ENCODE results near the gene MAP3K5. TPM values are rescaled to one million over a fixed set of nuclear protein-coding genes. Genes with fewer than 3 reads are reported as not detected.

Gene MAP3K5
- total RNA-seq, 3 donors from 2014 or later (not counting 1 experiment from before 2014, with no cell fraction given) = 19.7 to 36.7 (median 35.4) TPM

GRCh38 chr6:136521427-136521826 lies 270.9 kb downstream of the MAP3K5 start:
- H3K27me3 Mint-ChIP-seq (ENCODE audit: low read depth in 2 of 2) = peaks cover 12 to 29% of the 10 kb centered on the region in 2 donors
- peaks cover 3 to 5% of the 10 kb centered on the region in 2 donors for H3K4me1 Mint-ChIP-seq
- H3K36me3 ChIP-seq (ENCODE audit: control insufficient read depth, insufficient read depth, low read length) = no peaks in the 10 kb centered on the region
- no peak overlapping the region for H3K4me3 Mint-ChIP-seq
- TF ChIP-seq CTCF (IDR thresholded peaks at IDR 0.05) = no peak
- H3K4me3 ChIP-seq (ENCODE audit: low read length) = no peak overlapping the region
- H3K27ac ChIP-seq (ENCODE audit: low read length) = no peak overlapping the region
- no peak for DNase-seq
- intact Hi-C loops (cut with micrococcal nuclease) = no loop called here
- H3K36me3 Mint-ChIP-seq = no peaks in the 10 kb centered on the region
- no peaks in the 10 kb centered on the region for H3K27me3 ChIP-seq (ENCODE audit: control insufficient read depth, insufficient read depth, low read length)
- H3K9me3 ChIP-seq (ENCODE audit: control insufficient read depth, insufficient read depth, low read length) = no peaks in the 10 kb centered on the region
- no peak overlapping the region for H3K27ac Mint-ChIP-seq
- no peaks in the 10 kb centered on the region for H3K4me1 ChIP-seq (ENCODE audit: control insufficient read depth, insufficient read depth, low read length)
- no peak for ATAC-seq
- 78% methylated on average over 1 of the region's 2 CpGs for WGBS (ENCODE audit: insufficient coverage)
- H3K9me3 Mint-ChIP-seq = no peaks in the 10 kb centered on the region

- intact Hi-C loops (cut with micrococcal nuclease) = no loop called here
- Histone ChIP-seq H3K9me3 (ENCODE audit: control insufficient read depth, insufficient read depth, low read length) (no peaks in the 10 kb centered on the region), H3K27ac (ENCODE audit: low read length) (no peak overlapping the region), H3K4me3 (ENCODE audit: low read length) (no peak overlapping the region), H3K27me3 (ENCODE audit: control insufficient read depth, insufficient read depth, low read length) (no peaks in the 10 kb centered on the region), H3K4me1 (ENCODE audit: control insufficient read depth, insufficient read depth, low read length) (no peaks in the 10 kb centered on the region), H3K36me3 (ENCODE audit: control insufficient read depth, insufficient read depth, low read length) (no peaks in the 10 kb centered on the region)
- peaks cover 11 to 25% of the 10 kb centered on the region in 2 donors for H3K27me3 Mint-ChIP-seq (ENCODE audit: low read depth in 2 of 2)
- WGBS (ENCODE audit: insufficient coverage) = 91% methylated on average over 3 of the region's 3 CpGs
- ATAC-seq (no peak), DNase-seq (no peak)
- no peak for TF ChIP-seq CTCF (IDR thresholded peaks at IDR 0.05)
- H3K4me1 Mint-ChIP-seq = no peaks in the 10 kb centered on the region
- H3K4me3 Mint-ChIP-seq = no peak overlapping the region
- no peaks in the 10 kb centered on the region for H3K9me3 Mint-ChIP-seq
- no peak overlapping the region for H3K27ac Mint-ChIP-seq
- no peaks in the 10 kb centered on the region for H3K36me3 Mint-ChIP-seq
Observed at GRCh38 chr6:136520517-136520916, 271.8 kb downstream of the MAP3K5 start.

GRCh38 chr6:136517582-136517981 lies 274.7 kb downstream of the MAP3K5 start:
- Histone ChIP-seq H3K4me1 (ENCODE audit: control insufficient read depth, insufficient read depth, low read length) (no peaks in the 10 kb centered on the region), H3K36me3 (ENCODE audit: control insufficient read depth, insufficient read depth, low read length) (no peaks in the 10 kb centered on the region), H3K27me3 (ENCODE audit: control insufficient read depth, insufficient read depth, low read length) (no peaks in the 10 kb centered on the region), H3K27ac (ENCODE audit: low read length) (no peak overlapping the region), H3K4me3 (ENCODE audit: low read length) (no peak overlapping the region), H3K9me3 (ENCODE audit: control insufficient read depth, insufficient read depth, low read length) (no peaks in the 10 kb centered on the region)
- no peak overlapping the region for H3K27ac Mint-ChIP-seq
- H3K9me3 Mint-ChIP-seq = no peaks in the 10 kb centered on the region
- peaks cover 11 to 30% of the 10 kb centered on the region in 2 donors for H3K27me3 Mint-ChIP-seq (ENCODE audit: low read depth in 2 of 2)
- ATAC-seq (no peak), DNase-seq (no peak)
- H3K4me1 Mint-ChIP-seq = no peaks in the 10 kb centered on the region
- TF ChIP-seq CTCF (IDR thresholded peaks at IDR 0.05) = no peak
- WGBS (ENCODE audit: insufficient coverage) = 100% methylated on average over 1 of the region's 3 CpGs
- no peak overlapping the region for H3K4me3 Mint-ChIP-seq
- H3K36me3 Mint-ChIP-seq = no peaks in the 10 kb centered on the region
- intact Hi-C loops (cut with micrococcal nuclease) = no loop called here

GRCh38 chr6:136517002-136517401 lies 275.3 kb downstream of the MAP3K5 start:
- Histone ChIP-seq H3K36me3 (ENCODE audit: control insufficient read depth, insufficient read depth, low read length) (no peaks in the 10 kb centered on the region), H3K27me3 (ENCODE audit: control insufficient read depth, insufficient read depth, low read length) (no peaks in the 10 kb centered on the region), H3K4me3 (ENCODE audit: low read length) (no peak overlapping the region), H3K27ac (ENCODE audit: low read length) (no peak overlapping the region), H3K4me1 (ENCODE audit: control insufficient read depth, insufficient read depth, low read length) (no peaks in the 10 kb centered on the region), H3K9me3 (ENCODE audit: control insufficient read depth, insufficient read depth, low read length) (no peaks in the 10 kb centered on the region)
- no peaks in the 10 kb centered on the region for H3K4me1 Mint-ChIP-seq
- H3K27ac Mint-ChIP-seq = no peak overlapping the region
- no peaks in the 10 kb centered on the region for H3K36me3 Mint-ChIP-seq
- TF ChIP-seq CTCF (IDR thresholded peaks at IDR 0.05) = no peak
- DNase-seq = no peak
- H3K9me3 Mint-ChIP-seq = no peaks in the 10 kb centered on the region
- ATAC-seq = no peak
- intact Hi-C loops (cut with micrococcal nuclease) = no loop called here
- H3K27me3 Mint-ChIP-seq (ENCODE audit: low read depth in 2 of 2) = peaks cover 11 to 25% of the 10 kb centered on the region in 2 donors
- H3K4me3 Mint-ChIP-seq = no peak overlapping the region

Measured in natural killer cell (primary cell).